LNCaP clone FGC (cell line): ENCODE measurements around the gene FBN1.

Experiments used
- DNase-seq: peaks from one replicate; pipeline ENCODE4 v3.0.0-alpha.2; 2011; ENCODE audit warnings: low read depth
- H3K4me3 ChIP-seq: 2 replicates; pipeline ENCODE4 v1.5.1; 2011; ENCODE audit warnings: mild to moderate bottlenecking, low read depth, low read length, control low read depth
- CTCF ChIP-seq: IDR thresholded peaks from 2 replicates; pipeline ENCODE4 v1.5.1; 2012; ENCODE audit warnings: mild to moderate bottlenecking; ENCODE audit not compliant: control insufficient read depth, insufficient read depth; ENCODE audit errors: extremely low read depth

FBN1 gene

GRCh38 chr15:48442011-48442410 is 203.5 kb downstream of the FBN1 start:
- DNase-seq: no peak
- no peak overlapping the region for H3K4me3 ChIP-seq
- no peak for TF ChIP-seq CTCF

- no peak for DNase-seq
- H3K4me3 ChIP-seq: no peak overlapping the region
Measured at GRCh38 chr15:48440084-48440483, 205.4 kb downstream of the FBN1 start.

GRCh38 chr15:48437178-48437577 is 208.3 kb downstream of the FBN1 start:
- H3K4me3 ChIP-seq: no peak overlapping the region
- no peak for TF ChIP-seq CTCF
- no peak for DNase-seq

More at GRCh38 chr15:48440084-48440483, 205.4 kb downstream of the FBN1 start:
- TF ChIP-seq CTCF: no peak

- no peak for TF ChIP-seq CTCF
- DNase-seq: no peak
- no peak overlapping the region for H3K4me3 ChIP-seq
Measured at GRCh38 chr15:48435321-48435720, 210.2 kb downstream of the FBN1 start.

GRCh38 chr15:48433226-48433886 is 212.2 kb downstream of the FBN1 start:
- DNase-seq: no peak

GRCh38 chr15:48432688-48433087 is 212.8 kb downstream of the FBN1 start:
- no peak overlapping the region for H3K4me3 ChIP-seq
- no peak for DNase-seq
- TF ChIP-seq CTCF: no peak

More at GRCh38 chr15:48433226-48433886, 212.2 kb downstream of the FBN1 start:
- no peak overlapping the region for H3K4me3 ChIP-seq
- TF ChIP-seq CTCF: no peak

- no peak for TF ChIP-seq CTCF
- DNase-seq: no peak
Measured at GRCh38 chr15:48427960-48428547, 217.5 kb downstream of the FBN1 start.

More at GRCh38 chr15:48427960-48428547, 217.5 kb downstream of the FBN1 start:
- H3K4me3 ChIP-seq: no peak overlapping the region
